K562 (cell line): ENCODE data around the gene PPT1. TPM values are rescaled to one million over a fixed set of nuclear protein-coding genes. Genes with fewer than 3 reads are reported as not detected.

Source experiments
- ATF3 ChIP-seq, 2 experiments: fragments of 450-650 bp in 1 of 2; sonication (generic) in 1 of 2; formaldehyde crosslinking in 1 of 2; IDR thresholded peaks in 1 of 2; conservative IDR thresholded peaks in 1 of 2; 2 replicates each; pipeline versions ENCODE4 v1.6.1 to v1.8.1; 2016 to 2023; ENCODE audit warnings: mild to moderate bottlenecking in 2 of 2, moderate library complexity in 2 of 2, inconsistent platforms in 1 of 2, missing genetic modification reagents in 1 of 2
- CTBP1 ChIP-seq: fragments of 450-650 bp; IDR thresholded peaks from 2 replicates; pipeline ENCODE4 v1.6.1; 2016; ENCODE audit warnings: borderline replicate concordance
- ERF ChIP-seq: fragments of 450-650 bp; formaldehyde crosslinking; IDR thresholded peaks from 2 replicates; pipeline ENCODE4 v1.4.0; 2020; ENCODE audit warnings: mild to moderate bottlenecking, mixed read lengths
- HDAC8 ChIP-seq: fragments of 450-650 bp; IDR thresholded peaks from 2 replicates; pipeline ENCODE4 v1.6.1; 2016; ENCODE audit warnings: mild to moderate bottlenecking, missing genetic modification characterization, moderate library complexity, missing compliant biosample characterization
- MECOM ChIP-seq: fragments of 250-450 bp; sonication (Bioruptor Pico); IDR thresholded peaks from 2 replicates; pipeline ENCODE4 v1.8.0; 2022; ENCODE audit warnings: inconsistent platforms
- MXD1 ChIP-seq: fragments of 250-450 bp; sonication (Bioruptor Pico); IDR thresholded peaks from 2 replicates; pipeline ENCODE4 v1.8.0; 2021; ENCODE audit warnings: borderline replicate concordance, mild to moderate bottlenecking, moderate library complexity; ENCODE audit not compliant: poor library complexity, severe bottlenecking
- PHF20 ChIP-seq: fragments of 450-650 bp; IDR thresholded peaks from 2 replicates; pipeline ENCODE4 v1.6.1; 2018; ENCODE audit not compliant: partially characterized antibody
- SMARCC2 ChIP-seq: fragments of 450-650 bp; IDR thresholded peaks from 2 replicates; pipeline ENCODE4 v1.6.1; 2017; ENCODE audit warnings: antibody characterized with exemption, moderate library complexity, mild to moderate bottlenecking, low read depth
- ZNF24 ChIP-seq: fragments of 450-650 bp; IDR thresholded peaks from 2 replicates; pipeline ENCODE4 v1.6.1; 2016
- ZNF316 ChIP-seq: fragments of 450-650 bp; IDR thresholded peaks from 2 replicates; pipeline ENCODE4 v1.6.1; 2016
- ZNF395 ChIP-seq: fragments of 200-800 bp; sonication (Bioruptor generic); IDR thresholded peaks from 2 replicates; pipeline ENCODE4 v1.6.1; 2017; ENCODE audit warnings: missing genetic modification characterization, missing compliant biosample characterization
- ZNF449 ChIP-seq: fragments of 250-450 bp; sonication (Bioruptor Pico); IDR thresholded peaks from 2 replicates; pipeline ENCODE4 v1.8.0; 2022; ENCODE audit warnings: moderate library complexity, mild to moderate bottlenecking, inconsistent platforms
- ZNF76 ChIP-seq: fragments of 250-450 bp; sonication (Bioruptor Pico); IDR thresholded peaks from 2 replicates; pipeline ENCODE4 v1.4.0; 2020; ENCODE audit warnings: mild to moderate bottlenecking, moderate library complexity, borderline replicate concordance
- polyA plus RNA-seq, 8 experiments: library from polyadenylated mRNA; depleted of rRNA in 4 of 8; stranded (reverse) in 5 of 8; unstranded in 3 of 8; fragments of >200 nt; fragmentation: Nextera tagmentation in 2 of 8; fragmentation: Illumina TruSeq in 1 of 8; extraction: Ambion mirVana in 2 of 8; extraction: Trizol in 1 of 8; gene quantifications; 2 replicates each; pipeline versions ENCODE4 v1.2.1 to v1.2.3, GENCODE V29; 2011 to 2014; ENCODE audit warnings: inconsistent platforms in 1 of 8, missing spikeins in 1 of 8
- total RNA-seq, 7 experiments: library from RNA; depleted of rRNA in 6 of 7; stranded (reverse); fragments of >200 nt in 6 of 7; fragmentation: Illumina TruSeq in 2 of 7; extraction: Trizol in 2 of 7; gene quantifications; 2 replicates each; pipeline versions ENCODE4 v1.2.1 to v1.2.3, GENCODE V29; 2011 to 2021; ENCODE audit warnings: low replicate concordance in 1 of 7
- TF ChIP-seq, protein P1 (sequence below): fragments of 450-650 bp; formaldehyde crosslinking; IDR thresholded peaks from 2 replicates; pipeline ENCODE4 v1.4.0; 2020; ENCODE audit warnings: mild to moderate bottlenecking, moderate library complexity
- TF ChIP-seq, protein P2 (sequence below): fragments of 450-650 bp; IDR thresholded peaks from 2 replicates; pipeline ENCODE4 v1.6.1; 2016; ENCODE audit warnings: mild to moderate bottlenecking
- TF ChIP-seq, protein P3 (sequence below): fragments of 450-650 bp; IDR thresholded peaks from 2 replicates; pipeline ENCODE4 v1.6.1; 2014; ENCODE audit warnings: low read depth, mild to moderate bottlenecking, moderate library complexity, borderline replicate concordance

The PPT1 gene
- total and polyA plus RNA-seq, 9 of the 15 experiments (the other 6 are each of a cell fraction or from before 2014, with no cell fraction given): 72.2 to 285 (median 143) TPM

- TF ChIP-seq, protein P1, sequence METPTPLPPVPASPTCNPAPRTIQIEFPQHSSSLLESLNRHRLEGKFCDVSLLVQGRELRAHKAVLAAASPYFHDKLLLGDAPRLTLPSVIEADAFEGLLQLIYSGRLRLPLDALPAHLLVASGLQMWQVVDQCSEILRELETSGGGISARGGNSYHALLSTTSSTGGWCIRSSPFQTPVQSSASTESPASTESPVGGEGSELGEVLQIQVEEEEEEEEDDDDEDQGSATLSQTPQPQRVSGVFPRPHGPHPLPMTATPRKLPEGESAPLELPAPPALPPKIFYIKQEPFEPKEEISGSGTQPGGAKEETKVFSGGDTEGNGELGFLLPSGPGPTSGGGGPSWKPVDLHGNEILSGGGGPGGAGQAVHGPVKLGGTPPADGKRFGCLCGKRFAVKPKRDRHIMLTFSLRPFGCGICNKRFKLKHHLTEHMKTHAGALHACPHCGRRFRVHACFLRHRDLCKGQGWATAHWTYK (CRISPR knock-in tag): peak; percentile 95
- TF ChIP-seq ZNF316 (peak; percentile 3; the same call in 1 of the 2 replicates), PHF20 (peak; percentile 46), CTBP1 (peak; percentile 93; the same call in 1 of the 2 replicates), ZNF449 (no peak), HDAC8 (tag) (no peak; the same call in 1 of the 2 replicates), ZNF76 (CRISPR knock-in tag) (0 out of 2 replicates have a peak, but pooled peaks have one; percentile 69), MXD1 (CRISPR knock-in tag) (no peak), SMARCC2 (peak; percentile 62; the same call in 1 of the 2 replicates), ZNF24 (peak; percentile 45; the same call in 1 of the 2 replicates), MECOM (CRISPR knock-in tag) (no peak), ZNF395 (CRISPR knock-in tag) (peak; percentile 97), ERF (CRISPR knock-in tag) (peak; percentile 90), ATF3 (IDR thresholded peaks at IDR 0.05) (no peak), ATF3 (CRISPR knock-in tag; conservative IDR thresholded peaks at IDR 0.05) (peak; percentile 89; the same call in 1 of the 2 replicates)
- TF ChIP-seq, protein P2, sequence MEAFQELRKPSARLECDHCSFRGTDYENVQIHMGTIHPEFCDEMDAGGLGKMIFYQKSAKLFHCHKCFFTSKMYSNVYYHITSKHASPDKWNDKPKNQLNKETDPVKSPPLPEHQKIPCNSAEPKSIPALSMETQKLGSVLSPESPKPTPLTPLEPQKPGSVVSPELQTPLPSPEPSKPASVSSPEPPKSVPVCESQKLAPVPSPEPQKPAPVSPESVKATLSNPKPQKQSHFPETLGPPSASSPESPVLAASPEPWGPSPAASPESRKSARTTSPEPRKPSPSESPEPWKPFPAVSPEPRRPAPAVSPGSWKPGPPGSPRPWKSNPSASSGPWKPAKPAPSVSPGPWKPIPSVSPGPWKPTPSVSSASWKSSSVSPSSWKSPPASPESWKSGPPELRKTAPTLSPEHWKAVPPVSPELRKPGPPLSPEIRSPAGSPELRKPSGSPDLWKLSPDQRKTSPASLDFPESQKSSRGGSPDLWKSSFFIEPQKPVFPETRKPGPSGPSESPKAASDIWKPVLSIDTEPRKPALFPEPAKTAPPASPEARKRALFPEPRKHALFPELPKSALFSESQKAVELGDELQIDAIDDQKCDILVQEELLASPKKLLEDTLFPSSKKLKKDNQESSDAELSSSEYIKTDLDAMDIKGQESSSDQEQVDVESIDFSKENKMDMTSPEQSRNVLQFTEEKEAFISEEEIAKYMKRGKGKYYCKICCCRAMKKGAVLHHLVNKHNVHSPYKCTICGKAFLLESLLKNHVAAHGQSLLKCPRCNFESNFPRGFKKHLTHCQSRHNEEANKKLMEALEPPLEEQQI: no peak
- TF ChIP-seq, protein P3, sequence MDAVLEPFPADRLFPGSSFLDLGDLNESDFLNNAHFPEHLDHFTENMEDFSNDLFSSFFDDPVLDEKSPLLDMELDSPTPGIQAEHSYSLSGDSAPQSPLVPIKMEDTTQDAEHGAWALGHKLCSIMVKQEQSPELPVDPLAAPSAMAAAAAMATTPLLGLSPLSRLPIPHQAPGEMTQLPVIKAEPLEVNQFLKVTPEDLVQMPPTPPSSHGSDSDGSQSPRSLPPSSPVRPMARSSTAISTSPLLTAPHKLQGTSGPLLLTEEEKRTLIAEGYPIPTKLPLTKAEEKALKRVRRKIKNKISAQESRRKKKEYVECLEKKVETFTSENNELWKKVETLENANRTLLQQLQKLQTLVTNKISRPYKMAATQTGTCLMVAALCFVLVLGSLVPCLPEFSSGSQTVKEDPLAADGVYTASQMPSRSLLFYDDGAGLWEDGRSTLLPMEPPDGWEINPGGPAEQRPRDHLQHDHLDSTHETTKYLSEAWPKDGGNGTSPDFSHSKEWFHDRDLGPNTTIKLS: no peak; the same call in 1 of the 2 replicates
Observed at GRCh38 chr1:40039757-40040510, 57.1 kb downstream of the PPT1 start (continued).
